HUES6 (cell line): ENCODE results near the gene SNAPC1.
"Not testable (repeated sequence)": the region's sequence is repeated elsewhere in the genome, so short reads cannot be mapped to it uniquely, and the experiment has no call there.

Experiments used
- H3K27ac ChIP-seq: 2 replicates; pipeline ENCODE4 v1.7.0; 2013; ENCODE audit warnings: low read depth, mild to moderate bottlenecking, low read length, inconsistent platforms
- H3K27me3 ChIP-seq: 2 replicates; pipeline ENCODE4 v1.6.1; 2013; ENCODE audit warnings: low read length; ENCODE audit not compliant: control insufficient read depth, insufficient read depth
- H3K36me3 ChIP-seq: 2 replicates; pipeline ENCODE4 v1.6.1; 2013; ENCODE audit warnings: low read length; ENCODE audit not compliant: control insufficient read depth, insufficient read depth
- H3K4me1 ChIP-seq: 2 replicates; pipeline ENCODE4 v1.6.1; 2013; ENCODE audit warnings: low read length; ENCODE audit not compliant: control insufficient read depth, insufficient read depth
- H3K4me3 ChIP-seq: 2 replicates; pipeline ENCODE4 v1.5.1; 2013; ENCODE audit warnings: low read depth, low read length
- H3K9ac ChIP-seq: one replicate; pipeline ENCODE4 v1.6.1; 2013; ENCODE audit warnings: mild to moderate bottlenecking, low read length
- H3K9me3 ChIP-seq: 2 replicates; pipeline ENCODE4 v1.6.1; 2013; ENCODE audit warnings: low read depth, low read length; ENCODE audit not compliant: control insufficient read depth, insufficient read depth

The SNAPC1 gene

DNA sequence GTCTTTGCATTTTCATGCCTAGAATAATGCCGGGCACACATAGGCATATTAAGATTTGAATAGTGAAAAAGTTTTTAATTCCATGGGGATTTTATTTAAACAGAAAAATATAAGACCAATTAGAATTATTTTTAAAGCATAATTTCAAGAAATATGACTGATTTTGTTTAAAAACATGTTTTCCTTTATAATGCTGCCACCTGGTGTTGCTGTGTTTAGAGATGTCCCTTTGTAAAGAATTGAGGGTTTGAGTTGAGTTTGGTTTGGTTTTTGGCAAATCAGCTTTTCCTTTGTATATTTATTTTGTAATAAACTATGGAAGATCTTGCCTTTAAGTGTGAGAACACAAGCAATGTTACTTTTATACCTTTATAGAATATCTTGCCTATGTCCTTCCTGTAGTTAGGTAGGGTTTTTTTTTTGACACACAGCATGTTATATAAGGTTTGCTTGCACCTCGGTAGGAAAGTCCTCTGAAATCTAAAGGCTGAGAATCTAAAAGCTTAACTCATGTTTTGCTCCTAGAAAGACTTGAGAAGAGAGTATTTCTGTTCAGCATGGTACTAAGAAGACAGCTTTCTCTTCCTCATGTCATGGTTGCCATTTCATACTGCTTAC is 31.4 kb upstream of the SNAPC1 start:
- no peak overlapping the region for H3K9ac ChIP-seq
- peaks cover 98% of the 10 kb centered on the region for H3K36me3 ChIP-seq
- no peak overlapping the region for H3K27ac ChIP-seq
- no peak overlapping the region for H3K4me3 ChIP-seq
- H3K4me1 ChIP-seq, result no peaks in the 10 kb centered on the region
- no peaks in the 10 kb centered on the region for H3K9me3 ChIP-seq
- no peaks in the 10 kb centered on the region for H3K27me3 ChIP-seq

DNA sequence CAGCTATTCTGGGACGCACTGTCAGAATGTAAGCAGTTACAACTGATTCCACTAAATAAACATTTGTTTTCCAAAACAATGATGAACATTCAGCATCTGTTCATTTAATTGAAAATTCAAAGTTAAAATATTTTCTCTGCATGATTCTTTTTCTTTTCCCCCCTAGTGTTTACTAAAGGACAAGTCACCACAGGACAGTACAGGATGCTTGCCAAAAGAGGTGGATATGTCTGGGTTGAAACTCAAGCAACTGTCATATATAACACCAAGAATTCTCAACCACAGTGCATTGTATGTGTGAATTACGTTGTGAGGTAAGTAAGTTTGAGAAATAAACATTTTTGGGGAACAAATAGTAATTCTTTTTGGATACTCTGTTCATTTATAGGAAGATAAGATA is 28.2 kb upstream of the SNAPC1 start:
- Histone ChIP-seq H3K27ac (no peak overlapping the region), H3K27me3 (no peaks in the 10 kb centered on the region), H3K4me3 (no peak overlapping the region), H3K9me3 (no peaks in the 10 kb centered on the region), H3K4me1 (no peaks in the 10 kb centered on the region), H3K36me3 (peaks cover 96% of the 10 kb centered on the region), H3K9ac (no peak overlapping the region)

DNA sequence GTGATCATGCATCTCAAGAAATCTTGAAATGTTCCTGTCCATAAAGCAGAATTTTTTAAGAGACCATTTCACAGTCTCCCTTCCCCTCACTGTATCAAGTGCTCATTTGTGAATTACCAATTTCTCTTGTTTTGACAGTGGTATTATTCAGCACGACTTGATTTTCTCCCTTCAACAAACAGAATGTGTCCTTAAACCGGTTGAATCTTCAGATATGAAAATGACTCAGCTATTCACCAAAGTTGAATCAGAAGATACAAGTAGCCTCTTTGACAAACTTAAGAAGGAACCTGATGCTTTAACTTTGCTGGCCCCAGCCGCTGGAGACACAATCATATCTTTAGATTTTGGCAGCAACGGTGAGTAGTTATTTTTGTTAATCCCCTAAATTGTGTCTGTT is 25.5 kb upstream of the SNAPC1 start:
- no peaks in the 10 kb centered on the region for H3K27me3 ChIP-seq
- H3K4me3 ChIP-seq, result no peak overlapping the region
- no peak overlapping the region for H3K9ac ChIP-seq
- H3K9me3 ChIP-seq, result no peaks in the 10 kb centered on the region
- peaks cover 96% of the 10 kb centered on the region for H3K36me3 ChIP-seq
- H3K27ac ChIP-seq, result no peak overlapping the region
- H3K4me1 ChIP-seq, result no peaks in the 10 kb centered on the region

DNA sequence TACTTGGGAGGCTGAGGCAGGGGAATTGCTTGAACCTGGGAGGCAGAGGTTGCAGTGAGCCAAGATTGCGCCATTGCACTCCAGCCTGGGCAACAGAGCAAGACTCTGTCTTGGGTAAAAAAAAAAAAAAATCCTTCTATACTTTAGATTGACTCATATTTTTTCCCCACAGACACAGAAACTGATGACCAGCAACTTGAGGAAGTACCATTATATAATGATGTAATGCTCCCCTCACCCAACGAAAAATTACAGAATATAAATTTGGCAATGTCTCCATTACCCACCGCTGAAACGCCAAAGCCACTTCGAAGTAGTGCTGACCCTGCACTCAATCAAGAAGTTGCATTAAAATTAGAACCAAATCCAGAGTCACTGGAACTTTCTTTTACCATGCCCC is 24.3 kb upstream of the SNAPC1 start:
- H3K4me3 ChIP-seq, result no peak overlapping the region
- H3K9ac ChIP-seq, result no peak overlapping the region
- no peaks in the 10 kb centered on the region for H3K4me1 ChIP-seq
- no peaks in the 10 kb centered on the region for H3K27me3 ChIP-seq
- H3K36me3 ChIP-seq, result peaks cover 96% of the 10 kb centered on the region
- no peaks in the 10 kb centered on the region for H3K9me3 ChIP-seq
- no peak overlapping the region for H3K27ac ChIP-seq

DNA sequence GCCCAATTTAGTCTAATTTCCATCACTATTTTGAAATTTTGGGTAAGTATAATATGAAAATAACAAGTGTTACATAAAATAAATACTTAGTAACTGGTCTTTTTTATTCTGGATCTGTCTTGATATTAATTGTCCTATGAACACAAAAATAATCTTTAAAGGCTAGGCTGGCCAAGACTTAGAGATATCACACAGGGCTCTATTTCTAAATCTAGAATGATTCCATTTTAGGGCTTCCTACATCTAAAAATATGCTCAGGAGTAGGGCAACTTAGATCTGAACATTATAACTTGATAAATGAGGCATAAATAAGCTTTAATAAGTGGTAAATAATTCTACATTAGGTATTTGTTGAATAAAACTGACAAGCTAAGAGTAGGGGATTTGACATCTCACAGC is 23.1 kb upstream of the SNAPC1 start:
- Histone ChIP-seq H3K9me3 (no peaks in the 10 kb centered on the region), H3K27me3 (no peaks in the 10 kb centered on the region), H3K27ac (no peak overlapping the region), H3K9ac (no peak overlapping the region), H3K36me3 (peaks cover 96% of the 10 kb centered on the region), H3K4me1 (no peaks in the 10 kb centered on the region), H3K4me3 (no peak overlapping the region)

DNA sequence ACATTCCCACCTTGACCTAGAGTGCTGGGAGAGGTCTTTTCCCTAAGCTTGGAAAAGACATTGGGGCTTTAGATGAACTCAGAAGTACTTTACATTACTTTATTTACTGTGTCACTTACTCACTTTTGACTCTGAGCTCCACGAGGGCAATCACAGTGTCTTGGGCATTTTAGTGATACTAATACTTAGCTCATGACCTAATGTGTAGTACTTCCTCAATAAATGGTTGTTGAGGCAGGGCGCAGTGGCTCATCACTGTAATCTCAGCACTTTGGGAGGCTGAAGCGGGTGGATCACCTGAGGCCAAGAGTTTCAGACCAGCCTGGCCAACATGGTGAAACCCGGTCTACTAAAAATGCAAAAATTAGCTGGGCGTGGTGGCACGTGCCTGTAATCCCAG is 19.8 kb upstream of the SNAPC1 start:
- no peak overlapping the region for H3K4me3 ChIP-seq
- H3K4me1 ChIP-seq, result no peaks in the 10 kb centered on the region
- no peak overlapping the region for H3K9ac ChIP-seq
- H3K27me3 ChIP-seq, result no peaks in the 10 kb centered on the region
- peaks cover 94% of the 10 kb centered on the region for H3K36me3 ChIP-seq
- H3K9me3 ChIP-seq, result no peaks in the 10 kb centered on the region
- no peak overlapping the region for H3K27ac ChIP-seq

DNA sequence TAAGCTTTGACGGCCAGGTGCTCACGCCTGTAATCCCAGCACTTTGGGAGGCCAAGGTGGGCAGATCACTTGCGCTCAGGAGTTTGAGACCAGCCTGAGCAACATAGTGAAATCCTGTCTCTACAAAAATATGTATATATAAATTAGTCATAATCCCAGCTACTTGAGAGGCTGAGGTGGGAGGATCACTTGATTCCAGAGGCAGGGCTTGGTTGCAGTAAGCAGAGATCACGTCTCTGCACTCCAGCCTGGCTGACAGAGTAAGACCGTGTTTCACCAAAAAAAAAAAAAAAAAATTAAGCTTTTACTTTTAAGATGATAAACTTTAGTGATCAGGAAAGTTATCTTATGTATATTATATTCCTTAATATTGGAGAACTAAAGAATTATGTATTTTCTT is 18.0 kb upstream of the SNAPC1 start:
- H3K4me3 ChIP-seq, result no peak overlapping the region
- 0 out of 2 replicates have a peak, but pooled peaks cover 2% of the 10 kb centered on the region for H3K4me1 ChIP-seq
- H3K27ac ChIP-seq, result no peak overlapping the region
- H3K9me3 ChIP-seq, result no peaks in the 10 kb centered on the region
- no peak overlapping the region for H3K9ac ChIP-seq
- peaks cover 92% of the 10 kb centered on the region for H3K36me3 ChIP-seq
- H3K27me3 ChIP-seq, result no peaks in the 10 kb centered on the region

DNA sequence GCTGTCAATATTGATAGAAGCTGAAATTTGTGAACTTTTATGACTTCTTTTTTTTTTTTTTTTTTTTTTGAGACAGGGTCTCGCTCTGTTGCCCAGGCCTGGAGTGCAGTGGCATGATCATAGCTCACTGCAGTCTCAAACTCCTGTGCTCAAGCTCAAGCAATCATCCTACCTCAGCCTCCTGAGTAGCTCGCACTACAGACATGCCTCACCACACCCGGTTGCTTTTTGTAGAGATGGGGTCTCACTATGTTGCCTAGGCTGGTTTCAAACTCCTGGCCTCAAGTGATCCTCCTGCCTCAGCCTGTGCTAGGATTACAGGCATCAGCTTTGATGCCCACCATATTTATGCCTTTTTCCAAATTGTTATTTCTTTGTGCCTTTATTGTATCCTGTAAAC is 15.9 kb upstream of the SNAPC1 start:
- H3K36me3 ChIP-seq, result peaks cover 73% of the 10 kb centered on the region
- H3K4me1 ChIP-seq, H3K27ac ChIP-seq, H3K4me3 ChIP-seq, H3K27me3 ChIP-seq, H3K9ac ChIP-seq, H3K9me3 ChIP-seq: not testable (repeated sequence)

DNA sequence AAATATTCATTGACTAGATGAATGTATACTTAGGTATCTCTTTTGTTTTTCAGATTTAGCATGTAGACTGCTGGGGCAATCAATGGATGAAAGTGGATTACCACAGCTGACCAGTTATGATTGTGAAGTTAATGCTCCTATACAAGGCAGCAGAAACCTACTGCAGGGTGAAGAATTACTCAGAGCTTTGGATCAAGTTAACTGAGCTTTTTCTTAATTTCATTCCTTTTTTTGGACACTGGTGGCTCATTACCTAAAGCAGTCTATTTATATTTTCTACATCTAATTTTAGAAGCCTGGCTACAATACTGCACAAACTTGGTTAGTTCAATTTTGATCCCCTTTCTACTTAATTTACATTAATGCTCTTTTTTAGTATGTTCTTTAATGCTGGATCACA is 15.3 kb upstream of the SNAPC1 start:
- Histone ChIP-seq H3K36me3 (peaks cover 67% of the 10 kb centered on the region), H3K27ac (no peak overlapping the region), H3K27me3 (no peaks in the 10 kb centered on the region), H3K4me1 (0 out of 2 replicates have a peak, but pooled peaks cover 10% of the 10 kb centered on the region), H3K4me3 (no peak overlapping the region), H3K9ac (no peak overlapping the region), H3K9me3 (no peaks in the 10 kb centered on the region)

DNA sequence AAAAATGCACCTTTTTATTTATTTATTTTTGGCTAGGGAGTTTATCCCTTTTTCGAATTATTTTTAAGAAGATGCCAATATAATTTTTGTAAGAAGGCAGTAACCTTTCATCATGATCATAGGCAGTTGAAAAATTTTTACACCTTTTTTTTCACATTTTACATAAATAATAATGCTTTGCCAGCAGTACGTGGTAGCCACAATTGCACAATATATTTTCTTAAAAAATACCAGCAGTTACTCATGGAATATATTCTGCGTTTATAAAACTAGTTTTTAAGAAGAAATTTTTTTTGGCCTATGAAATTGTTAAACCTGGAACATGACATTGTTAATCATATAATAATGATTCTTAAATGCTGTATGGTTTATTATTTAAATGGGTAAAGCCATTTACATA is 14.9 kb upstream of the SNAPC1 start:
- no peaks in the 10 kb centered on the region for H3K27me3 ChIP-seq
- no peaks in the 10 kb centered on the region for H3K9me3 ChIP-seq
- 0 out of 2 replicates have a peak, but pooled peaks cover 10% of the 10 kb centered on the region for H3K4me1 ChIP-seq
- no peak overlapping the region for H3K9ac ChIP-seq
- no peak overlapping the region for H3K27ac ChIP-seq
- no peak overlapping the region for H3K4me3 ChIP-seq
- peaks cover 63% of the 10 kb centered on the region for H3K36me3 ChIP-seq

DNA sequence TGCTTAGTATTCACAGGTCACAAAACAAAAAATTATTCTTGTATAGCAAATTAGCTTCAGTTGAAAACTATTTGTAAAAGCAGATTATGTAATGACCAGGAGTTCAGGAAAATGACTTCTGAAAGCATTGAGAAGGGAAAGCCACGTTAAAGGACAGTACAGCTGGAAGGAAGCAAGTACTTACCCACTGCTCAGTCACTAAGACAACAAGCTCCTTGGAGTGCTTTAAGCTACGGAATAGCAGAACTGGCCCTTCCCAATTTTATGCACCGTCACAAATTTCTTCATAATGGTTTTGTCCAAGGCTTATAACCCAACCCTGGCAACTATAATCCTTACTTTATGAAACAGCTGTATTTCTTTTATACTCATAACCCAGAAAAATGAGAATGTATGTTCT is 13.0 kb upstream of the SNAPC1 start:
- Histone ChIP-seq H3K36me3 (peaks cover 43% of the 10 kb centered on the region), H3K4me1 (0 out of 2 replicates have a peak, but pooled peaks cover 10% of the 10 kb centered on the region), H3K27me3 (no peaks in the 10 kb centered on the region), H3K9ac (no peak overlapping the region), H3K27ac (no peak overlapping the region), H3K4me3 (no peak overlapping the region; the same call in 1 of the 2 replicates), H3K9me3 (no peaks in the 10 kb centered on the region)

DNA sequence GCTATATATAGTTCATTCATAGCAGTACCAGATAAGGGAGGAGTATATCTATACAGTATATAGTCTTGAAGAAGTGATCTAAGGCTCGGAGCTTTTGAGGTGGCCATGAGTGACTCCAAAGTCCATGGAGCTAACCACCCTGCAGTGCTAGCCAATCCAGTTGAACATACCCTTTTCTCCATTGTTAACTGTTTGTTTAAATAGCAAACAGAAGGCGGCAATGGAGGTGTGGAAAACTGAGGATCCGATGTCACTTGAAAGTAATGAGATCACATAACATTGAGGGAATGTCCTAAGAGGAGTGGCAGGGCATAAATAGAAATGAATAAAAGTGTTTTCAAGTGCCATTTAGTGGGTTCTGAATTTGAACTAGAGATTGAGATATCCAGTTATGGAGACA is 12.4 kb upstream of the SNAPC1 start:
- peaks cover 37% of the 10 kb centered on the region for H3K36me3 ChIP-seq
- peaks cover 13% of the 10 kb centered on the region for H3K4me1 ChIP-seq
- H3K4me3 ChIP-seq, result peak overlapping the region; percentile 59; the same call in 1 of the 2 replicates
- no peak overlapping the region for H3K9ac ChIP-seq
- no peaks in the 10 kb centered on the region for H3K27me3 ChIP-seq
- no peaks in the 10 kb centered on the region for H3K9me3 ChIP-seq
- H3K27ac ChIP-seq, result no peak overlapping the region
